ENCODE measurements around the gene TRIM71. TPM values are rescaled to one million over a fixed set of nuclear protein-coding genes. Genes with fewer than 3 reads are reported as not detected.
A peak's percentile ranks its signal among the peaks of the same experiment; 100 is the strongest.

TRIM71 gene
- total and polyA plus RNA-seq, 2 of the 13 experiments (the other 11 are each of a cell fraction or from before 2014, with no cell fraction given), result 21.7 to 76.9 TPM

DNA sequence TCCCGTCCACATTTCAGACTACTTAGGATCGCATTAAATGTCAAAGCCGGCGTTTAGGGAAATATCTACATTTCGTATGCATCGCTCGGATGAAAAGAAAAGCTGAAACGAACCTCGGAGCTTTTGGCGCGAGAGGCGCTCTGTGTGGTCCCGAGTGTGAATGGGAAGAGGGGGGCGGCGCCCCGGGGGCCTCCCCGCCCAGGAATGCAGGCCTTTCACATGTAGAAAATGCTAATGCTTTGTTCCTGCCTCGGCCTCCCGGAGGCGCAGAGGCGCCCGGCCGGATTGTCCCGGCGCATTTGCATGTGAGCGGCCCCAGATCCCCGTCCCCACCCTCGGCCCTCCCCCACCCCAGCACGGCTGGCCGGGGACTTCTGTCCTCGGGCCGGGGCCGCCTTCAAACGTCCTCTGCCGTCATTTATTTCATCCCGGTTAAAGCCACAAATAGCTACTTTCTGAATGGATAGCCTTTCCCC, 37.0 kb upstream of the TRIM71 start (continued):
- no peak for TF ChIP-seq ZFP90 (CRISPR knock-in tag; IDR thresholded peaks at IDR 0.05; ENCODE audit: borderline replicate concordance)
- TF ChIP-seq ZNF816 (CRISPR knock-in tag; IDR thresholded peaks at IDR 0.05; ENCODE audit: borderline replicate concordance), result no peak
- TF ChIP-seq ZNF747 (CRISPR knock-in tag; IDR thresholded peaks at IDR 0.05; ENCODE audit: borderline replicate concordance), result no peak
- 0 out of 2 replicates have a peak, but pooled peaks have one; percentile 14 for TF ChIP-seq ZNF558 (CRISPR knock-in tag; IDR thresholded peaks at IDR 0.05; ENCODE audit: borderline replicate concordance)
- no peak for TF ChIP-seq KLF6 (CRISPR knock-in tag; IDR thresholded peaks at IDR 0.05)
- TF ChIP-seq, protein P1, sequence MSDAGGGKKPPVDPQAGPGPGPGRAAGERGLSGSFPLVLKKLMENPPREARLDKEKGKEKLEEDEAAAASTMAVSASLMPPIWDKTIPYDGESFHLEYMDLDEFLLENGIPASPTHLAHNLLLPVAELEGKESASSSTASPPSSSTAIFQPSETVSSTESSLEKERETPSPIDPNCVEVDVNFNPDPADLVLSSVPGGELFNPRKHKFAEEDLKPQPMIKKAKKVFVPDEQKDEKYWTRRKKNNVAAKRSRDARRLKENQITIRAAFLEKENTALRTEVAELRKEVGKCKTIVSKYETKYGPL (CRISPR knock-in tag; IDR thresholded peaks at IDR 0.05), result no peak
- TF ChIP-seq, protein P2, sequence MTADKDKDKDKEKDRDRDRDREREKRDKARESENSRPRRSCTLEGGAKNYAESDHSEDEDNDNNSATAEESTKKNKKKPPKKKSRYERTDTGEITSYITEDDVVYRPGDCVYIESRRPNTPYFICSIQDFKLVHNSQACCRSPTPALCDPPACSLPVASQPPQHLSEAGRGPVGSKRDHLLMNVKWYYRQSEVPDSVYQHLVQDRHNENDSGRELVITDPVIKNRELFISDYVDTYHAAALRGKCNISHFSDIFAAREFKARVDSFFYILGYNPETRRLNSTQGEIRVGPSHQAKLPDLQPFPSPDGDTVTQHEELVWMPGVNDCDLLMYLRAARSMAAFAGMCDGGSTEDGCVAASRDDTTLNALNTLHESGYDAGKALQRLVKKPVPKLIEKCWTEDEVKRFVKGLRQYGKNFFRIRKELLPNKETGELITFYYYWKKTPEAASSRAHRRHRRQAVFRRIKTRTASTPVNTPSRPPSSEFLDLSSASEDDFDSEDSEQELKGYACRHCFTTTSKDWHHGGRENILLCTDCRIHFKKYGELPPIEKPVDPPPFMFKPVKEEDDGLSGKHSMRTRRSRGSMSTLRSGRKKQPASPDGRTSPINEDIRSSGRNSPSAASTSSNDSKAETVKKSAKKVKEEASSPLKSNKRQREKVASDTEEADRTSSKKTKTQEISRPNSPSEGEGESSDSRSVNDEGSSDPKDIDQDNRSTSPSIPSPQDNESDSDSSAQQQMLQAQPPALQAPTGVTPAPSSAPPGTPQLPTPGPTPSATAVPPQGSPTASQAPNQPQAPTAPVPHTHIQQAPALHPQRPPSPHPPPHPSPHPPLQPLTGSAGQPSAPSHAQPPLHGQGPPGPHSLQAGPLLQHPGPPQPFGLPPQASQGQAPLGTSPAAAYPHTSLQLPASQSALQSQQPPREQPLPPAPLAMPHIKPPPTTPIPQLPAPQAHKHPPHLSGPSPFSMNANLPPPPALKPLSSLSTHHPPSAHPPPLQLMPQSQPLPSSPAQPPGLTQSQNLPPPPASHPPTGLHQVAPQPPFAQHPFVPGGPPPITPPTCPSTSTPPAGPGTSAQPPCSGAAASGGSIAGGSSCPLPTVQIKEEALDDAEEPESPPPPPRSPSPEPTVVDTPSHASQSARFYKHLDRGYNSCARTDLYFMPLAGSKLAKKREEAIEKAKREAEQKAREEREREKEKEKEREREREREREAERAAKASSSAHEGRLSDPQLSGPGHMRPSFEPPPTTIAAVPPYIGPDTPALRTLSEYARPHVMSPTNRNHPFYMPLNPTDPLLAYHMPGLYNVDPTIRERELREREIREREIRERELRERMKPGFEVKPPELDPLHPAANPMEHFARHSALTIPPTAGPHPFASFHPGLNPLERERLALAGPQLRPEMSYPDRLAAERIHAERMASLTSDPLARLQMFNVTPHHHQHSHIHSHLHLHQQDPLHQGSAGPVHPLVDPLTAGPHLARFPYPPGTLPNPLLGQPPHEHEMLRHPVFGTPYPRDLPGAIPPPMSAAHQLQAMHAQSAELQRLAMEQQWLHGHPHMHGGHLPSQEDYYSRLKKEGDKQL (CRISPR knock-in tag; IDR thresholded peaks at IDR 0.05; ENCODE audit: low read depth), result 0 out of 2 replicates have a peak, but pooled peaks have one; percentile 8
- TF ChIP-seq ZNF839 (CRISPR knock-in tag; IDR thresholded peaks at IDR 0.05; ENCODE audit: borderline replicate concordance), result no peak
- no peak for TF ChIP-seq ZNF292 (CRISPR knock-in tag; IDR thresholded peaks at IDR 0.05; ENCODE audit: borderline replicate concordance, low read depth)
- TF ChIP-seq ZNF567 (CRISPR knock-in tag; IDR thresholded peaks at IDR 0.05; ENCODE audit: borderline replicate concordance), result no peak
- no peak for TF ChIP-seq ZNF607 (CRISPR knock-in tag; IDR thresholded peaks at IDR 0.05; ENCODE audit: borderline replicate concordance)
- no peak for TF ChIP-seq ZFAT (CRISPR knock-in tag; conservative IDR thresholded peaks at IDR 0.05)
- TF ChIP-seq FOSL1 (CRISPR knock-in tag; IDR thresholded peaks at IDR 0.05; ENCODE audit: borderline replicate concordance), result no peak
- TF ChIP-seq EED (CRISPR knock-in tag; IDR thresholded peaks at IDR 0.05), result no peak
- no peak for TF ChIP-seq JDP2 (CRISPR knock-in tag; IDR thresholded peaks at IDR 0.05; ENCODE audit: borderline replicate concordance)
- TF ChIP-seq MAF1 (CRISPR knock-in tag; IDR thresholded peaks at IDR 0.05; ENCODE audit: borderline replicate concordance), result 0 out of 2 replicates have a peak, but pooled peaks have one; percentile 35
- peak; percentile 35 for TF ChIP-seq YY1 (IDR thresholded peaks at IDR 0.05; ENCODE audit: insufficient read depth, insufficient replicate concordance, low read depth, low read length)
- no peak for TF ChIP-seq SOX6 (IDR thresholded peaks at IDR 0.05)
- TF ChIP-seq SOX6 (CRISPR knock-in tag; IDR thresholded peaks at IDR 0.05), result peak; percentile 53
- TF ChIP-seq FLYWCH1 (CRISPR knock-in tag; IDR thresholded peaks at IDR 0.05), result no peak; the same call in 1 of the 2 replicates
- no peak for TF ChIP-seq HMGA1 (CRISPR knock-in tag; conservative IDR thresholded peaks at IDR 0.05)
- no peak for TF ChIP-seq ZMYM4 (CRISPR knock-in tag; IDR thresholded peaks at IDR 0.05)
- no peak for TF ChIP-seq ZNF235 (CRISPR knock-in tag; IDR thresholded peaks at IDR 0.05; ENCODE audit: borderline replicate concordance)
- TF ChIP-seq, protein P3, sequence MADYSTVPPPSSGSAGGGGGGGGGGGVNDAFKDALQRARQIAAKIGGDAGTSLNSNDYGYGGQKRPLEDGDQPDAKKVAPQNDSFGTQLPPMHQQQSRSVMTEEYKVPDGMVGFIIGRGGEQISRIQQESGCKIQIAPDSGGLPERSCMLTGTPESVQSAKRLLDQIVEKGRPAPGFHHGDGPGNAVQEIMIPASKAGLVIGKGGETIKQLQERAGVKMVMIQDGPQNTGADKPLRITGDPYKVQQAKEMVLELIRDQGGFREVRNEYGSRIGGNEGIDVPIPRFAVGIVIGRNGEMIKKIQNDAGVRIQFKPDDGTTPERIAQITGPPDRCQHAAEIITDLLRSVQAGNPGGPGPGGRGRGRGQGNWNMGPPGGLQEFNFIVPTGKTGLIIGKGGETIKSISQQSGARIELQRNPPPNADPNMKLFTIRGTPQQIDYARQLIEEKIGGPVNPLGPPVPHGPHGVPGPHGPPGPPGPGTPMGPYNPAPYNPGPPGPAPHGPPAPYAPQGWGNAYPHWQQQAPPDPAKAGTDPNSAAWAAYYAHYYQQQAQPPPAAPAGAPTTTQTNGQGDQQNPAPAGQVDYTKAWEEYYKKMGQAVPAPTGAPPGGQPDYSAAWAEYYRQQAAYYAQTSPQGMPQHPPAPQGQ (CRISPR knock-in tag; IDR thresholded peaks at IDR 0.05; ENCODE audit: borderline replicate concordance), result no peak

Data from HepG2 (cell line).